A549 (cell line): Measurements from ENCODE around the gene KPNA3. TPM values are rescaled to one million over a fixed set of nuclear protein-coding genes. Genes with fewer than 3 reads are reported as not detected.

Experiments used
- ATAC-seq, 2 experiments: fragments of 200-7000 bp in 1 of 2; fragments of >200 bp in 1 of 2; cut with Nextera tagmentation in 1 of 2; cut with Tn5 transposase in 1 of 2; 3 replicates each; pipeline versions ENCODE4 v1.8.0 to v1.9.1; 2018 to 2020; ENCODE audit warnings: mild to moderate bottlenecking in 1 of 2, moderate library complexity in 1 of 2
- CTCF ChIA-PET: fragments of 300-600 bp; sonication (Branson Sonifier 250); formaldehyde crosslinking; extraction: SDS; loops from one replicate; lab custom pipeline; 2021; ENCODE audit warnings: antibody characterized with exemption, inconsistent platforms; lab: Yijun Ruan, JAX
- POLR2A ChIA-PET: fragments of 350-600 bp; formaldehyde crosslinking; extraction: SDS; loops from one replicate; lab custom pipeline; 2021; ENCODE audit warnings: antibody characterized with exemption, inconsistent platforms; lab: Yijun Ruan, JAX
- DNase-seq, 2 experiments: peaks; one replicate each; pipeline versions ENCODE4 v3.0.0 to v3.0.0-alpha.2; 2011 to 2016; ENCODE audit warnings: low read depth in 1 of 2, low spot score in 1 of 2
- FAIRE-seq: peaks from 2 replicates; lab custom pipeline; 2011; peaks lifted over from hg19 to GRCh38; lab: Jason Lieb, UNC
- H3K27ac ChIP-seq, 2 experiments: fragments of >200 bp; sonication (Bioruptor Twin); formaldehyde crosslinking; 3 replicates each; pipeline ENCODE4 v1.5.1; 2016 to 2017
- H3K4me1 ChIP-seq: fragments of >200 bp; sonication (Bioruptor Twin); formaldehyde crosslinking; 3 replicates; pipeline ENCODE4 v1.6.1; 2016
- H3K4me2 ChIP-seq: fragments of >200 bp; sonication (Bioruptor Twin); formaldehyde crosslinking; 3 replicates; pipeline ENCODE4 v1.6.1; 2016
- H3K4me3 ChIP-seq: fragments of >200 bp; sonication (Bioruptor Twin); formaldehyde crosslinking; 3 replicates; pipeline ENCODE4 v1.5.1; 2016
- H3K9me3 ChIP-seq: fragments of >200 bp; sonication (Bioruptor Twin); formaldehyde crosslinking; 3 replicates; pipeline ENCODE4 v1.6.1; 2016
- ATOH8 ChIP-seq: fragments of 250-450 bp; sonication (Bioruptor Pico); IDR thresholded peaks from 2 replicates; pipeline ENCODE4 v1.5.0; 2020; ENCODE audit warnings: low read depth, mild to moderate bottlenecking, moderate library complexity
- CBX2 ChIP-seq: fragments of 200-600 bp; sonication (generic); IDR thresholded peaks from 2 replicates; pipeline ENCODE4 v1.6.1; 2016; ENCODE audit warnings: low read depth, mild to moderate bottlenecking, borderline replicate concordance
- CBX8 ChIP-seq: fragments of 200-600 bp; sonication (generic); IDR thresholded peaks from 2 replicates; pipeline ENCODE4 v1.6.1; 2016
- CHD2 ChIP-seq: fragments of 150-350 bp; IDR thresholded peaks from 2 replicates; pipeline ENCODE4 v1.6.1; 2014; ENCODE audit warnings: low read length; ENCODE audit not compliant: partially characterized antibody
- CHD4 ChIP-seq: fragments of 200-600 bp; sonication (generic); IDR thresholded peaks from 2 replicates; pipeline ENCODE4 v1.6.1; 2016; ENCODE audit warnings: antibody characterized with exemption, mild to moderate bottlenecking, borderline replicate concordance
- EHF ChIP-seq: fragments of 250-450 bp; sonication (Bioruptor Pico); IDR thresholded peaks from 2 replicates; pipeline ENCODE4 v1.5.0; 2020; ENCODE audit warnings: mild to moderate bottlenecking
- ELK1 ChIP-seq: fragments of 150-350 bp; IDR thresholded peaks from 2 replicates; pipeline ENCODE4 v1.6.1; 2014; ENCODE audit warnings: low read depth, mild to moderate bottlenecking, low read length
- FOXS1 ChIP-seq: fragments of 250-450 bp; sonication (Bioruptor Pico); IDR thresholded peaks from 2 replicates; pipeline ENCODE4 v1.5.0; 2020; ENCODE audit warnings: mild to moderate bottlenecking, moderate library complexity
- HDAC2 ChIP-seq: fragments of 200-600 bp; sonication (generic); IDR thresholded peaks from 2 replicates; pipeline ENCODE4 v1.6.1; 2016
- HEYL ChIP-seq: fragments of 250-450 bp; sonication (Bioruptor Pico); IDR thresholded peaks from 2 replicates; pipeline ENCODE4 v1.8.0; 2021; ENCODE audit warnings: mild to moderate bottlenecking, moderate library complexity
- HMGXB4 ChIP-seq: fragments of 250-450 bp; sonication (Bioruptor Pico); IDR thresholded peaks from 2 replicates; pipeline ENCODE4 v1.5.0; 2021; ENCODE audit warnings: mild to moderate bottlenecking, moderate library complexity, borderline replicate concordance
- JUNB ChIP-seq: fragments of >200 bp; sonication (Bioruptor Twin); formaldehyde crosslinking; IDR thresholded peaks from 2 replicates; pipeline ENCODE4 v1.6.1; 2016
- KDM1A ChIP-seq: fragments of 200-600 bp; sonication (generic); IDR thresholded peaks from 2 replicates; pipeline ENCODE4 v1.6.1; 2016; ENCODE audit warnings: low read depth, mild to moderate bottlenecking
- KDM5A ChIP-seq: fragments of 200-600 bp; sonication (generic); IDR thresholded peaks from 2 replicates; pipeline ENCODE4 v1.6.1; 2016; ENCODE audit warnings: antibody characterized with exemption, mild to moderate bottlenecking
- MAFK ChIP-seq: fragments of 450-650 bp; IDR thresholded peaks from 2 replicates; pipeline ENCODE4 v1.6.1; 2014; ENCODE audit not compliant: partially characterized antibody
- NFE2L2 ChIP-seq: fragments of 150-350 bp; conservative IDR thresholded peaks from 2 replicates; pipeline ENCODE4 v1.6.1; 2014; ENCODE audit warnings: low read length
- NPAS2 ChIP-seq: fragments of 250-450 bp; sonication (Bioruptor Pico); IDR thresholded peaks from 2 replicates; pipeline ENCODE4 v1.8.0; 2022; ENCODE audit warnings: mild to moderate bottlenecking, moderate library complexity, borderline replicate concordance
- NR3C1 ChIP-seq: fragments of >200 bp; sonication (Bioruptor Twin); formaldehyde crosslinking; IDR thresholded peaks from 3 replicates; pipeline ENCODE4 v1.6.1; 2017
- RAD21 ChIP-seq, 2 experiments: fragments of >200 bp in 1 of 2; sonication (Bioruptor Twin) in 1 of 2; formaldehyde crosslinking in 1 of 2; IDR thresholded peaks in 1 of 2; conservative IDR thresholded peaks in 1 of 2; 2 replicates in 1 of 2; 3 replicates in 1 of 2; pipeline ENCODE4 v1.6.1; 2012 to 2018; ENCODE audit warnings: inconsistent platforms in 1 of 2
- REST ChIP-seq: fragments of 200-600 bp; sonication (generic); IDR thresholded peaks from 2 replicates; pipeline ENCODE4 v1.6.1; 2016; ENCODE audit warnings: antibody characterized with exemption, mild to moderate bottlenecking, moderate library complexity
- RNF2 ChIP-seq: fragments of 200-600 bp; sonication (generic); IDR thresholded peaks from 2 replicates; pipeline ENCODE4 v1.6.1; 2016; ENCODE audit warnings: low read depth, mild to moderate bottlenecking, antibody characterized with exemption, moderate library complexity, borderline replicate concordance
- SREBF2 ChIP-seq: fragments of 450-650 bp; IDR thresholded peaks from 2 replicates; pipeline ENCODE4 v1.6.1; 2014; ENCODE audit warnings: mild to moderate bottlenecking, moderate library complexity
- TP53 ChIP-seq: fragments of 250-450 bp; sonication (Bioruptor Pico); IDR thresholded peaks from 2 replicates; pipeline ENCODE4 v1.5.0; 2021; ENCODE audit warnings: mild to moderate bottlenecking, moderate library complexity
- ZFP36 ChIP-seq: fragments of 450-650 bp; IDR thresholded peaks from 2 replicates; pipeline ENCODE4 v1.6.1; 2014; ENCODE audit warnings: borderline replicate concordance; ENCODE audit not compliant: partially characterized antibody
- ZNF302 ChIP-seq: fragments of 250-450 bp; sonication (Bioruptor Pico); IDR thresholded peaks from 2 replicates; pipeline ENCODE4 v1.9.0; 2021; ENCODE audit warnings: inconsistent platforms, mild to moderate bottlenecking, moderate library complexity
- ZSCAN20 ChIP-seq: fragments of 250-450 bp; sonication (Bioruptor Pico); IDR thresholded peaks from 2 replicates; pipeline ENCODE4 v1.8.0; 2022; ENCODE audit warnings: mild to moderate bottlenecking, moderate library complexity
- WGBS: methylation state at CpG from one replicate; pipeline ENCODE4 v1.1.6; 2017; ENCODE audit errors: missing lambda C conversion rate; 5-methylcytosine and 5-hydroxymethylcytosine counted together
- polyA plus RNA-seq, 4 experiments: library from polyadenylated mRNA; depleted of rRNA in 3 of 4; stranded (reverse); fragments of >200 nt; fragmentation: RNase III in 1 of 4; extraction: RNeasy Plus Mini Kit Qiagen cat#74134 plus additional on column Dnase treatment in 1 of 4; gene quantifications; 2 replicates in 3 of 4; 3 replicates in 1 of 4; pipeline ENCODE4 v1.2.3, GENCODE V29; 2011 to 2017

The KPNA3 gene
- polyA plus RNA-seq, 2 of the 4 experiments (the other 2 are of a cell fraction): 28.5 to 29.3 TPM

GRCh38 chr13:49782784-49783183 is 9.7 kb downstream of the KPNA3 start:
- CTCF ChIA-PET: no interaction called here
- TF ChIP-seq RAD21 (conservative IDR thresholded peaks at IDR 0.05 in 1 of 2, IDR thresholded peaks at IDR 0.05 in 1 of 2) (no peak), MAFK (no peak), CBX8 (no peak), HDAC2 (no peak), NFE2L2 (no peak), ATOH8 (CRISPR knock-in tag) (no peak), CHD2 (no peak), FOXS1 (CRISPR knock-in tag) (no peak), HEYL (CRISPR knock-in tag) (no peak), SREBF2 (no peak), EHF (CRISPR knock-in tag) (no peak), RNF2 (no peak), ZSCAN20 (no peak), CHD4 (no peak), HMGXB4 (CRISPR knock-in tag) (no peak), ZFP36 (no peak), NR3C1 (no peak), KDM5A (no peak)
- FAIRE-seq (no peak), ATAC-seq (no peak), DNase-seq (no peak)
- no peak overlapping the region for H3K27ac ChIP-seq
- peaks cover 11% of the 10 kb centered on the region; the same call in 1 of the 3 replicates for H3K4me1 ChIP-seq
- no peak overlapping the region for H3K4me3 ChIP-seq
- POLR2A ChIA-PET: interaction anchor here (2.1 kb wide), 1 partner anchor 92 kb away, joined by 4 read pairs; the partner anchor contains the start of gene EBPL
- H3K4me2 ChIP-seq: no peak overlapping the region
- no peaks in the 10 kb centered on the region for H3K9me3 ChIP-seq
- 84% methylated on average over 2 of the region's 2 CpGs for WGBS

- Histone ChIP-seq H3K4me1 (peaks cover 20% of the 10 kb centered on the region; the same call in 2 of the 3 replicates), H3K9me3 (no peaks in the 10 kb centered on the region), H3K4me3 (no peak overlapping the region), H3K27ac (no peak overlapping the region), H3K4me2 (no peak overlapping the region)
- 94% methylated on average over 3 of the region's 3 CpGs for WGBS
- TF ChIP-seq ZNF302 (CRISPR knock-in tag) (no peak), EHF (CRISPR knock-in tag) (no peak)
- no peak for FAIRE-seq
- ATAC-seq: no peak
- DNase-seq: no peak
- ChIA-PET CTCF (interaction anchor here (1.1 to 1.2 kb wide), 2 partner anchors 10 to 154 kb away, joined by 3 to 4 read pairs; partner anchors contain the start of gene SPRYD7), POLR2A (interaction anchor here (2.1 kb wide), 1 partner anchor 91 kb away, joined by 4 read pairs; the partner anchor contains the start of gene EBPL)
These were observed 10.7 kb downstream of the KPNA3 start for GRCh38 chr13:49781806-49782205.

- ATAC-seq: no peak
- DNase-seq: no peak
- Histone ChIP-seq H3K9me3 (no peaks in the 10 kb centered on the region), H3K4me2 (no peak overlapping the region), H3K4me3 (no peak overlapping the region), H3K27ac (no peak overlapping the region), H3K4me1 (peaks cover 28% of the 10 kb centered on the region; the same call in 2 of the 3 replicates)
- POLR2A ChIA-PET: interaction anchor here (0.6 to 0.9 kb wide), 2 partner anchors 67 to 88 kb away, joined by 3 to 6 read pairs; partner anchors contain the start of gene EBPL
- CTCF ChIA-PET: no interaction called here
- FAIRE-seq: no peak
- TF ChIP-seq CBX2 (no peak), JUNB (no peak), CHD2 (no peak), CBX8 (no peak), KDM1A (no peak), TP53 (no peak), ZSCAN20 (no peak), NPAS2 (CRISPR knock-in tag) (no peak), EHF (CRISPR knock-in tag) (no peak), ELK1 (no peak), REST (no peak)
These were observed 12.8 kb downstream of the KPNA3 start for GRCh38 chr13:49779721-49780120.
